ENCODE data around the gene IL1RL2.

Gene IL1RL2

DNA sequence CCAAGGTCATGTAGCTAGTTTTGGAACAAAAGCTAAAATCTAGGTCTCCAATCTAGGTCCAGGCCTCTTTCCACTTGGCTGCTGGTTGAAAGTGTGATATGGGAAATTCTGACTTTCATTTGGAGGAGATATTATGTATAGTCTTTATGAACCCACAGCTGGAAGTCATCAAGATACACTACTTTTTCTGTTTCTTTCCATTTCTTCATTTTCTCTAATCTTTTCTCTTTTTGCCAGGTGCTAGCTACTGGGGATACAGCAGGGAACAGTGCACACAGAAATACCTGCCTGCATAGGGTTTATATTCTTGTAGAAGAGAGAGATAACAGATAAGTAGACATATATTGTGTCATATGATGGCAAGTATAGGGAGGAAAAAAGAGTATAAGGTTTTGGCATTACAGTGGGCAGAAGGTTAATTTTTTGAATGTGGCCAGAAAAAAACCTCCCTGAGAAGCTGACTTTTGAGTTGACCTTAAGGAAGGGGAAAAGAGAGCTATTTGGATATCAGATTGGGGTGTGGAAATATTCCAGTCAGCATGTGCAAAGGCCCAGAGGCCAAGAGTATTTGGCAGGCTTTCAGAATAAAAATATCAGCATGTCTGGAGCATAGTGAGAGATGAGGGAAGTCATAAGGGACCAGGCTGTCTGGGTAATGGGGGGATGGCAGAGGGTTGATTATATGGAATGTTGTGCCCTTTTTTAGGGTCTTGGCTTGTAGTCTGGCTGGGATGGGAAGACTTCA is 28.6 kb upstream of the IL1RL2 start:
- no peak for DNase-seq (ENCODE audit: low read depth in 4 of 4, low spot score in 1 of 4)

- no peak for DNase-seq (ENCODE audit: low read depth in 4 of 4, low spot score in 1 of 4)
Observed at GRCh38 chr2:102159295-102159694, 27.5 kb upstream of the IL1RL2 start.

GRCh38 chr2:102166189-102166845 is 20.5 kb upstream of the IL1RL2 start:
- no peak for DNase-seq (ENCODE audit: low read depth in 4 of 4, low spot score in 1 of 4)

DNA sequence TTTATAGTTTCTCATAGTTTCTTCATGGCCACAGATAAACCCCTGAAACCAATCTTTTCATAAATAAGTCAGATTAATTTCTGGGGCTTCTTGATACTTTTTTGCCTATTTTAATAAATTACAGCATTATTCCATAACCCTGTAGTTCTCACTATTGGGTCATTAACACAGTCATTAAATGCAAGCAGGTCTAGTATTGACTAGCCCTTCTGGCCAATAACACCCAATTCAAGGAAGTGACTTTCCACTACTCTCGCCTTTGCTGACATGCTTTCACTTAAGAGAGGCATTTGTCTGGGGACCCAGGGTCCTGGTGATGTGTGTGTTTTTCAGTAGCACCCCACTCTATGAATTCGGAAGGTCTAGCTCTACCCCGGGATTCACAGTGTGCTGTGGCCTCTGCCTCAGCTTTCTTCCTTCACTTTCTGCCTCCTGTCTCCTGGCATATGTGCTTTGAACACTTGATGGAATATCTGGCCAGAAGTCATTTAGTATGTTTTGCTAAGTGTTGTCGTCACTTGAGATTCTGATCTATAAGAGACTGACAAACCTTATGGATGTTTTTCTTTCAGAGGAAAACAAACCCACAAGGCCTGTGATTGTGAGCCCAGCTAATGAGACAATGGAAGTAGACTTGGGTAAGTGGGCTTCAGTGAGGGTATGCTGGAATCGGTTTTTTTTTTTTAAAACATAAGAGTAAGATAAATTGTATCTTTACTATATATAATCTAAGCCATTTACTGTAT is 18.6 kb upstream of the IL1RL2 start:
- DNase-seq (ENCODE audit: low read depth in 4 of 4, low spot score in 1 of 4) = no peak

DNA sequence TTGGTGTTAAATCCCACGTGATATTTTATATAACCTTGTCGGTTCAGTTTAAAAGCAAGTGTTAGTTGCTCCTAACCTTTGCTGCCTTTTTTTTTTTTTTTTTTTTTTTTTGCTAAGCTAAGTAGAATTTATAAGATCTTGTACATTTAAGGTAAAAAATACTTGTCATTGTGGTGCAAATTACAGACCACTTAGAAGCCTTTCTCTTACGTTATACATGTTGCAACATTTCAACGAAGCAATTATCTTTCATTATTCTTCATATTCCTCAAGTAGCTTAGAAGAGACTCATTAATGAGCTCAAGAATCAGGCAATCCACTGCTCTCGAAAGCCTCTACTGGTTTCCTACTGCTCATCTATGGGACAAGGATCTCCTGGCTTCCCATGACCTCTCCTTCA is 14.9 kb upstream of the IL1RL2 start:
- DNase-seq (ENCODE audit: low read depth in 4 of 4, low spot score in 1 of 4) = no peak

GRCh38 chr2:102172745-102173144 is 14.1 kb upstream of the IL1RL2 start:
- DNase-seq (ENCODE audit: low read depth in 4 of 4, low spot score in 1 of 4) = no peak

DNA sequence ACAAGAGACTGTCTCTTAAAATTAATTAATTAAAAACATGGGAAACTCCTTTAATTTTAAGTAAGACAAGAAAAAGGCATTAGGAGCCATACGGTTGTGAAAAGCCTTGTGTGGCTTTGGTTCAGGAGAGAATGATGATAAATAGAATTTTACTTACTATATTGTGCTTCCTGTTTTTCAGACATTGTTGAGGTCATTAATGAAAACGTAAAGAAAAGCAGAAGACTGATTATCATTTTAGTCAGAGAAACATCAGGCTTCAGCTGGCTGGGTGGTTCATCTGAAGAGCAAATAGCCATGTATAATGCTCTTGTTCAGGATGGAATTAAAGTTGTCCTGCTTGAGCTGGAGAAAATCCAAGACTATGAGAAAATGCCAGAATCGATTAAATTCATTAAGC is 10.7 kb upstream of the IL1RL2 start:
- DNase-seq (ENCODE audit: low read depth in 4 of 4, low spot score in 1 of 4) = no peak

- DNase-seq (ENCODE audit: low read depth in 4 of 4, low spot score in 1 of 4) = no peak
Observed at GRCh38 chr2:102177814-102178478, 8.9 kb upstream of the IL1RL2 start.

DNA sequence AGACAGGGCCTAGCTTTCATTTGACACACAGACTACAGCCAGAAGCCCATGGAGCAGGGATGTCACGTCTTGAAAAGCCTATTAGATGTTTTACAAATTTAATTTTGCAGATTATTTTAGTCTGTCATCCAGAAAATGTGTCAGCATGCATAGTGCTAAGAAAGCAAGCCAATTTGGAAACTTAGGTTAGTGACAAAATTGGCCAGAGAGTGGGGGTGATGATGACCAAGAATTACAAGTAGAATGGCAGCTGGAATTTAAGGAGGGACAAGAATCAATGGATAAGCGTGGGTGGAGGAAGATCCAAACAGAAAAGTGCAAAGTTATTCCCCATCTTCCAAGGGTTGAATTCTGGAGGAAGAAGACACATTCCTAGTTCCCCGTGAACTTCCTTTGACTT is 7.8 kb upstream of the IL1RL2 start:
- no peak for DNase-seq (ENCODE audit: low read depth in 4 of 4, low spot score in 1 of 4)

GRCh38 chr2:102179788-102180686 is 6.8 kb upstream of the IL1RL2 start:
- no peak for DNase-seq (ENCODE audit: low read depth in 4 of 4, low spot score in 1 of 4)

DNA sequence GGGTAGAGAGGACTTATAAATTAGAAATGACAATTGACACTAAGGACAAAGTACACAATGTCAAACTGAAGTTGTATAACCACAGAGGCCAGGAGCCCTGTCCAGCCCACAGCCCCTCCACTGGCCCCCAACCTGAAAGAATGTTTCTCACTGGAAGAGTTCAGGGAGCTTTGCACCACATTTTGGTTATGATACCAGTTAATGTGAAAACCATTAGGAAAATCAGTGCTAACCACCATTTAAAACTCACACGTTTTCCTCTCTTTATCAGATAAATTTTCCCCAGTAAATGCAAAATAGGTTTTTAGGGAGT is 6.2 kb upstream of the IL1RL2 start:
- no peak for DNase-seq (ENCODE audit: low read depth in 4 of 4, low spot score in 1 of 4)

DNA sequence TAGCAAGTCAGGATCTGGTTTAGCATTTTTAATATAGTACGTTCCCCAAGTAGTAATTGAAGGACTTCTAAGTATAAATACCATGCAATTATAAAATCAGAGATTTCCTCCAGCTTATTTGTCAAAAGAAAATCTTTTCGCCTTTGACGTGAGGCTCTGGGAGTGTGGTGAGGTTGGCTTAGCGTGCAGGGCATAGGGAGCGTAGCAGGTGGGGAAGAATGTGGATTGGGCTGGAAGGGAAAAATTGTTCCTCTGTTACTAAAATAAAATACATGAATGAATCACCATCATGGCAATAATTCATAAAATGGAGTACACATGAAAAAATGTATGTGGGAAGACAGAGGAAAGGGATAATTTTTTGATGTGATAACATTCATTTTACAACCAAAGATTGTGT is 5.4 kb upstream of the IL1RL2 start:
- no peak for DNase-seq (ENCODE audit: low read depth in 4 of 4, low spot score in 1 of 4)

- DNase-seq (ENCODE audit: low read depth in 4 of 4, low spot score in 1 of 4) = no peak
Observed at GRCh38 chr2:102181919-102182635, 4.7 kb upstream of the IL1RL2 start.

DNA sequence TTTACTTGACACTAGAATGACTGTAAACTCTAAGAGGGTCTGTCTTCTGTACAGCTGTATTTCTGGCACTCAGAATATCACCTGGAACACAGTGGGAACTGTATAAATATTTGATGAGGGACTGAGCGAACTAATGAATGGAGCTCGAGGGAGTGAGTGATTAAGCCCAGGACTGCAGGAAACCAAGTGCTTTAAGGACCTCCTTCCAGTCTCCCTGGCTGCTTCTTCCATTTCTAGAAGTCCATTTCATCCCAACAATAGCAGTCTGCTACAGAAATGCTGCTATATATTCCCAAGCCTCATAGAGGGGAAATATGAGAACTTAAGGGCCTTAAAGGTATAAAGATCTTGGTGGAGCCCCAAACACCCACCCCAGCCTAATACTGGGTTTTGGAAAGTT is 2.8 kb upstream of the IL1RL2 start:
- no peak for DNase-seq (ENCODE audit: low read depth in 4 of 4, low spot score in 1 of 4)

DNA sequence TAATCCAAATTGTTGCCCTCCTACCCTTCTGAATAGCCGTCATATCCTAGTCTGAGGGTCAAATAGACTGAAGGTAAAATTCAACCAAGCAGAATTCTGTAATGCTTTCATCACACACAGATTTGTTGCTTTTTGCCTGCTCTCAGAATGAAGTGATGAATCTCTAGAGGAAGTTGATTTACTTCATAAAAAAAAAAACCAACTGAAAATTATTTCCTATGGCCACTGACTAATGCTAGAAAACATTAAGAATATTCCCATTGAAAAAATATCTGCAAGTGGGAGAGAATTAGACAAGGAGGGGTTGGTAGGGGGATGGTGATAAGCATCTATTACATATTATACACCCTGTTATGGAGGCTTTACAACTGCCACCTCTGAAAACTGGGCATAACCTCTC is 2.3 kb upstream of the IL1RL2 start:
- no peak for DNase-seq (ENCODE audit: low read depth in 4 of 4, low spot score in 1 of 4)

DNA sequence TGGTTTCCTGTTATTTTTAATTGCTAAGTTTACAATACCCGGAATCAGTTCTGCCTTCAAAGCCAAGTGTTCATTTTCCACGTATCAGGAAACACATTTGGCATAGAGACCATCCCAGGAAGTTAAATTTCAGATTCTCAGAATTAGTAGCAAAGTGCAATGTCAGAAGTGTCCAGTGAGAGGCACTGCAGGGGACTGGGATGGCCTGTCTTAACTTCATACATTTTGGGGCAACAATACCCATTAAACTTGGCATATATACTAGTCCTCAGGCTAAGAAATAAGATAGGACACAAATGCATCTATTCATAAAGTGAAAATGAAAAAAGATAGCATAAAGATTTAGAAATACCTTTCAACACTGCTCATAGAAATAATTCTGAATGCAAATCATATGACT is 1.5 kb upstream of the IL1RL2 start:
- DNase-seq (ENCODE audit: low read depth in 4 of 4, low spot score in 1 of 4) = no peak

- peak in 3 of 4 experiments; percentile 19 to 46 (median 41) for DNase-seq (ENCODE audit: low read depth in 4 of 4, low spot score in 1 of 4)
Observed at GRCh38 chr2:102187496-102188150, 800 bp downstream of the IL1RL2 start.

- no peak for DNase-seq (ENCODE audit: low read depth in 4 of 4, low spot score in 1 of 4)
Observed at GRCh38 chr2:102190430-102191107, 3.7 kb downstream of the IL1RL2 start.

- DNase-seq (ENCODE audit: low read depth in 4 of 4, low spot score in 1 of 4) = no peak
Observed at GRCh38 chr2:102191501-102191900, 4.7 kb downstream of the IL1RL2 start.

Data from stimulated activated CD4-positive, alpha-beta T cell treated with anti-CD3 and anti-CD28 coated beads, Interleukin-1b, Interleukin-23, amount 100 ng/mL, for 24 hours (primary cell).